ENCODE data around the gene LRP6.
"Not testable (repeated sequence)": the region's sequence is repeated elsewhere in the genome, so short reads cannot be mapped to it uniquely, and the experiment has no call there.

LRP6 gene

GRCh38 chr12:12110923-12111555 is 155.8 kb downstream of the LRP6 start:
- DNase-seq, result not testable (repeated sequence)

GRCh38 chr12:12108441-12109058 is 158.3 kb downstream of the LRP6 start:
- DNase-seq, result no peak

- DNase-seq, result no peak
Measured at GRCh38 chr12:12107678-12108077, 159.2 kb downstream of the LRP6 start.

- no peak for DNase-seq
Measured at GRCh38 chr12:12099102-12099501, 167.7 kb downstream of the LRP6 start.

GRCh38 chr12:12098691-12099015 is 168.2 kb downstream of the LRP6 start:
- no peak for DNase-seq

- DNase-seq, result no peak
Measured at GRCh38 chr12:12097891-12098690, 168.8 kb downstream of the LRP6 start.

- no peak for DNase-seq
Measured at GRCh38 chr12:12095021-12095420, 171.8 kb downstream of the LRP6 start.

GRCh38 chr12:12094481-12094880 is 172.4 kb downstream of the LRP6 start:
- DNase-seq, result no peak

GRCh38 chr12:12091977-12092663 is 174.7 kb downstream of the LRP6 start:
- DNase-seq, result peak; percentile 54

GRCh38 chr12:12091071-12091470 is 175.8 kb downstream of the LRP6 start:
- DNase-seq, result no peak

GRCh38 chr12:12088761-12089160 is 178.1 kb downstream of the LRP6 start:
- DNase-seq, result no peak

GRCh38 chr12:12088147-12088546 is 178.7 kb downstream of the LRP6 start:
- no peak for DNase-seq

- DNase-seq, result no peak
Measured at GRCh38 chr12:12087693-12088034, 179.2 kb downstream of the LRP6 start.

GRCh38 chr12:12086973-12087692 is 179.7 kb downstream of the LRP6 start:
- no peak for DNase-seq

- no peak for DNase-seq
Measured at GRCh38 chr12:12086362-12086761, 180.5 kb downstream of the LRP6 start.

- no peak for DNase-seq
Measured at GRCh38 chr12:12083688-12084087, 183.2 kb downstream of the LRP6 start.

GRCh38 chr12:12081836-12082497 is 184.9 kb downstream of the LRP6 start:
- DNase-seq, result peak; percentile 73

GRCh38 chr12:12079291-12079690 is 187.6 kb downstream of the LRP6 start:
- no peak for DNase-seq

GRCh38 chr12:12072064-12072760 is 194.6 kb downstream of the LRP6 start:
- DNase-seq, result peak; percentile 19

GRCh38 chr12:12070674-12071656 is 195.9 kb downstream of the LRP6 start, which contains the start of gene BCL2L14:
TSS of gene BCL2L14 (plus strand) at chr12:12070939. CDS start at chr12:12079306, 8,367 bp downstream.
- DNase-seq, result peak; percentile 74
